Fibroblast of the conjunctiva (primary cell): ENCODE results near the gene EBI3.
"Not testable (repeated sequence)": the region's sequence is repeated elsewhere in the genome, so short reads cannot be mapped to it uniquely, and the experiment has no call there.

ENCODE experiments used
- DNase-seq: peaks from one replicate; pipeline ENCODE4 v3.0.0-alpha.2; 2010; ENCODE audit warnings: low read depth

Gene EBI3

GRCh38 chr19:4200940-4201542 is 28.3 kb upstream of the EBI3 start:
- no peak for DNase-seq

- DNase-seq: no peak
Measured at GRCh38 chr19:4201798-4202197, 27.5 kb upstream of the EBI3 start.

- DNase-seq: no peak
Measured at GRCh38 chr19:4206818-4207484, 22.4 kb upstream of the EBI3 start.

GRCh38 chr19:4208385-4209094 is 20.8 kb upstream of the EBI3 start:
- no peak for DNase-seq

- DNase-seq: no peak
Measured at GRCh38 chr19:4210166-4210731, 19.1 kb upstream of the EBI3 start.

- DNase-seq: no peak
Measured at GRCh38 chr19:4213116-4213515, 16.2 kb upstream of the EBI3 start.

- DNase-seq: no peak
Measured at GRCh38 chr19:4215807-4216206, 13.5 kb upstream of the EBI3 start.

GRCh38 chr19:4216846-4217245 is 12.5 kb upstream of the EBI3 start:
- no peak for DNase-seq

GRCh38 chr19:4217429-4218264 is 11.7 kb upstream of the EBI3 start:
- DNase-seq: no peak

GRCh38 chr19:4218523-4218922 is 10.8 kb upstream of the EBI3 start:
- DNase-seq: not testable (repeated sequence)

GRCh38 chr19:4220188-4220587 is 9.1 kb upstream of the EBI3 start:
- DNase-seq: no peak

- DNase-seq: no peak
Measured at GRCh38 chr19:4224470-4224869, 4.9 kb upstream of the EBI3 start.

GRCh38 chr19:4225885-4226284 is 3.4 kb upstream of the EBI3 start:
- no peak for DNase-seq

GRCh38 chr19:4227771-4228170 is 1.6 kb upstream of the EBI3 start:
- no peak for DNase-seq

- no peak for DNase-seq
Measured at GRCh38 chr19:4228765-4229178, 551 bp upstream of the EBI3 start.

GRCh38 chr19:4230237-4230636 is 914 bp downstream of the EBI3 start:
- DNase-seq: not testable (repeated sequence)

- DNase-seq: not testable (repeated sequence)
Measured at GRCh38 chr19:4231521-4231920, 2.2 kb downstream of the EBI3 start.

- not testable (repeated sequence) for DNase-seq
Measured at GRCh38 chr19:4232139-4232538, 2.8 kb downstream of the EBI3 start.

- no peak for DNase-seq
Measured at GRCh38 chr19:4232614-4233281, 3.4 kb downstream of the EBI3 start.

- no peak for DNase-seq
Measured at GRCh38 chr19:4233282-4233853, 4.0 kb downstream of the EBI3 start.
